Astrocyte of the cerebellum (primary cell): ENCODE results near the gene TSPEAR.

Experiments used
- DNase-seq: peaks from one replicate; pipeline ENCODE4 v3.0.0-alpha.2; 2011; ENCODE audit warnings: low read depth
- H3K4me3 ChIP-seq: 2 replicates; pipeline ENCODE4 v1.5.1; 2011; ENCODE audit warnings: mild to moderate bottlenecking, low read depth, low read length, moderate library complexity
- in situ Hi-C: cut with HindIII; loops from 2 replicates; pipeline ENCODE4 v1.10.0; 2017; ENCODE audit warnings: low sequenced_read_pairs
- TF ChIP-seq, protein P1 (sequence below): IDR thresholded peaks from 2 replicates; pipeline ENCODE4 v1.5.1; 2012; ENCODE audit warnings: low read length, low read depth, moderate library complexity, mild to moderate bottlenecking; ENCODE audit errors: missing control alignments

The TSPEAR gene

DNA sequence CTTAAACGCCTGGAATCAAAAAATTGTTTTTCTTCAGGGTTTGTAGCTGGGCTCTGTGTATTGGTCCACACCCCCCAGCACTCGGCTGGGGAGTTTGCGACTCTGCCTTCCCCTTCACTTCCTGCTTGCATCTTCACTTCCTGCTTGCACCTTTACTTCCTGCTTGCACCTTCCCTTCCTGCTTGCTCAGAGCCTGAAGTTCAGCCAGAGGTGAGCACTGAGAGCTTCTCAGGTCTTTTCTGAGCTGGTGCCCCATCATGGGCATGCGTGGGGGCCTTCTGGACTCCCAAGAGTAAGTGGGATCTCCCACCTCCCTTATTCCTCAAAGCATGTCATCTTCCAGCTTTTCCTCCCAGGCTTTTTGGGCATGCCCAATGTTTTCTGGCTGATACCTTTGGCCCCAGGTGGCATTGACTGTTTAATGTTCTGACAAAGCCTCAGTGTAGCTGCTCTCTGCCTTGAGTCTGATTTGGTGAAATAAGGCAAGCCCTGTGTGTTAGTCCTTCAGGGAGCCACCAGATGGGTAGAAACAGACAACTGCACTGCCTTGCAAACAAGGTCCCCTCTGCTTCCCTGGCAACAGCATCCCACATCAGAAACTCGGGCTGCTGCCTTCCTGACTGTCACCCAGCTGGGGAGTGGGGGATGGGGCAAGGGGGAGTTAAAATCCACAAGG lies 163.6 kb downstream of the TSPEAR start:
- DNase-seq: no peak
- H3K4me3 ChIP-seq: no peak overlapping the region
- TF ChIP-seq, protein P1, sequence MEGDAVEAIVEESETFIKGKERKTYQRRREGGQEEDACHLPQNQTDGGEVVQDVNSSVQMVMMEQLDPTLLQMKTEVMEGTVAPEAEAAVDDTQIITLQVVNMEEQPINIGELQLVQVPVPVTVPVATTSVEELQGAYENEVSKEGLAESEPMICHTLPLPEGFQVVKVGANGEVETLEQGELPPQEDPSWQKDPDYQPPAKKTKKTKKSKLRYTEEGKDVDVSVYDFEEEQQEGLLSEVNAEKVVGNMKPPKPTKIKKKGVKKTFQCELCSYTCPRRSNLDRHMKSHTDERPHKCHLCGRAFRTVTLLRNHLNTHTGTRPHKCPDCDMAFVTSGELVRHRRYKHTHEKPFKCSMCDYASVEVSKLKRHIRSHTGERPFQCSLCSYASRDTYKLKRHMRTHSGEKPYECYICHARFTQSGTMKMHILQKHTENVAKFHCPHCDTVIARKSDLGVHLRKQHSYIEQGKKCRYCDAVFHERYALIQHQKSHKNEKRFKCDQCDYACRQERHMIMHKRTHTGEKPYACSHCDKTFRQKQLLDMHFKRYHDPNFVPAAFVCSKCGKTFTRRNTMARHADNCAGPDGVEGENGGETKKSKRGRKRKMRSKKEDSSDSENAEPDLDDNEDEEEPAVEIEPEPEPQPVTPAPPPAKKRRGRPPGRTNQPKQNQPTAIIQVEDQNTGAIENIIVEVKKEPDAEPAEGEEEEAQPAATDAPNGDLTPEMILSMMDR: no peak
- in situ Hi-C loops: no loop called here

DNA sequence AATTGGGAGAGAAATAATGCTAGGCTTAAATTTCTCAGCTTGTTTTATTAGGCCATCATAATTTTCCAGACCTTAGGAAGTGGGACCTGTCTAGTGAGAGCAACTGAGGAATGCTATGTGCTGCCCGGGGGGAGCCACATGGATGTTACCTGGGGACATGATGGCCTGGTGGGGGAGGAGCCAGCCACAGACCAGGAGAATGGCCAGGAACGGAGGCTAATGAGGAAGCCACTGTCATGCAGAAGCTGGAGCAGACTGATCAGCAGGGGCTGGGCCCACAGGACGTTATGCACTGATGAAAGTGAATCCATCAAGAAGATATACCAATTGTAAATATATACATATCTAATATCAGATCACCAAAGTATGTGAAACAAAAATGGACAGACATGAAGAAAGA lies 166.8 kb downstream of the TSPEAR start:
- TF ChIP-seq, protein P1: no peak
- H3K4me3 ChIP-seq: no peak overlapping the region
- DNase-seq: no peak
- in situ Hi-C loops: no loop called here

GRCh38 chr21:44542716-44543115 lies 168.7 kb downstream of the TSPEAR start:
- DNase-seq: no peak
- TF ChIP-seq, protein P1: no peak
- H3K4me3 ChIP-seq: no peak overlapping the region
- in situ Hi-C loops: no loop called here

GRCh38 chr21:44540741-44541288 lies 170.6 kb downstream of the TSPEAR start:
- no peak overlapping the region for H3K4me3 ChIP-seq
- in situ Hi-C loops: no loop called here
- TF ChIP-seq, protein P1: no peak
- DNase-seq: no peak

DNA sequence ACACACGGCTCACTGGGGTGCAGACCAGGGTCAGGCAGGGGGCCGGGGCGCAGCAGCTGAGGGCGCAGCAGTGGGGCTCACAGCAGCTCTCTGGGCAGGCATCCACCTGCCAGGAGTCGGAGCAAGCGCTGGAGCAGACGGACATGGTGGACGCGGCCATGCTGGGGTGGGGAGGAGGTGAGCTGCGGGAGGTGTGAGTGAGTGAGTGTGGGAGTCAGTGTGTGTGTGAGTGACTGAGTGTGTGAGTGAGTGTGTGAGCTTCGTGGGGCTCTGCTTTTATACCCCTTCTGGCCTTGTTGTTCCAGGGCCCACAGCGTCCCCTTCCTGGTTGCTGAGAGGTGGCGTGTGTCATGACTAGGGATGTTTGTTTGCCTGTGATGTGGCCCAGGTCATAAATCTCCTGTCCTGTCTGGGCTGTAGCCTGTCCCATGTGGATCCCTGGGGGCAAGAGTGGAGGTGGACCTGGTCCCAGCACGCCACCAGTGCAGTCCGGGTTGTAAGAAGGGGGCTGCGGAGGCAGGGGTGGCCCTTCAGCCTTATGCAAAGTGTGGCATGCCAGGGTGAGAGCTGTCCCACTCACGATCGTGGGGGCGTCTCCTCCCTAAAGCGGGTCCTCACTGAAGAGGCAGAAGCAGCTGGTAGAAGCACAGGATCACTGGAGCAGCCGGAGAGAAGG lies 171.2 kb downstream of the TSPEAR start, which contains the start of gene KRTAP10-1:
Gene KRTAP10-1, minus strand, starts transcription at position 205 of the 676 bp plus-strand sequence. Its CDS starts 45 bp downstream, at position 160.
- no peak for DNase-seq
- H3K4me3 ChIP-seq: no peak within 1 kb of the TSS
- in situ Hi-C loops: no loop called here
- TF ChIP-seq, protein P1: no peak

- DNase-seq: no peak
- no peak overlapping the region for H3K4me3 ChIP-seq
- in situ Hi-C loops: no loop called here
- TF ChIP-seq, protein P1: no peak
These were observed 172.3 kb downstream of the TSPEAR start for GRCh38 chr21:44539046-44539445.
